Activated CD4-positive, CD25-positive, alpha-beta regulatory T cell treated with anti-CD3 and anti-CD28 coated beads, Interleukin-2, amount 50 U/mL, for 24 hours (primary cell): ENCODE results near the gene ITGA11.
A peak's percentile ranks its signal among the peaks of the same experiment; 100 is the strongest.

ENCODE experiments used
- ATAC-seq, 2 donors: fragments of 150-1000 bp; cut with Tn5 transposase; one replicate each; pipeline ENCODE4 v1.10.0; 2021; ENCODE audit warnings: mild to moderate bottlenecking in 1 of 2, moderate library complexity in 1 of 2

ITGA11 gene

GRCh38 chr15:68389936-68390817, 41.8 kb downstream of the ITGA11 start:
- no peak for ATAC-seq

GRCh38 chr15:68389041-68389930, 42.7 kb downstream of the ITGA11 start:
- no peak for ATAC-seq

GRCh38 chr15:68387381-68388143, 44.4 kb downstream of the ITGA11 start:
- no peak for ATAC-seq

- ATAC-seq, result no peak
Observed at GRCh38 chr15:68386587-68387288, 45.2 kb downstream of the ITGA11 start.

GRCh38 chr15:68385671-68386586, 46.0 kb downstream of the ITGA11 start:
- ATAC-seq, result no peak

GRCh38 chr15:68385240-68385561, 46.8 kb downstream of the ITGA11 start:
- ATAC-seq, result no peak

GRCh38 chr15:68384451-68385239, 47.3 kb downstream of the ITGA11 start:
- no peak for ATAC-seq

- peak in 1 of 2 donors; percentile 45 for ATAC-seq
Observed at GRCh38 chr15:68383161-68384074, 48.5 kb downstream of the ITGA11 start.

GRCh38 chr15:68382286-68383007, 49.5 kb downstream of the ITGA11 start:
- ATAC-seq, result no peak

GRCh38 chr15:68380456-68380855, 51.5 kb downstream of the ITGA11 start:
- ATAC-seq, result no peak

GRCh38 chr15:68379759-68380290, 52.1 kb downstream of the ITGA11 start:
- no peak for ATAC-seq

- ATAC-seq, result no peak
Observed at GRCh38 chr15:68379058-68379758, 52.8 kb downstream of the ITGA11 start.

- no peak for ATAC-seq
Observed at GRCh38 chr15:68378595-68378994, 53.4 kb downstream of the ITGA11 start.

GRCh38 chr15:68377766-68378165, 54.2 kb downstream of the ITGA11 start:
- ATAC-seq, result no peak

- ATAC-seq, result no peak
Observed at GRCh38 chr15:68376447-68377060, 55.4 kb downstream of the ITGA11 start.

GRCh38 chr15:68375716-68376220, 56.2 kb downstream of the ITGA11 start:
- ATAC-seq, result no peak

- ATAC-seq, result no peak
Observed at GRCh38 chr15:68375191-68375631, 56.8 kb downstream of the ITGA11 start.
